HG03432 (cell line): ENCODE measurements around the gene NT5E.

Experiments used
- ATAC-seq: cut with Tn5 transposase; IDR thresholded peaks from one replicate; pipeline ENCODE4 v1.9.1; 2021; ENCODE audit warnings: mild to moderate bottlenecking, moderate library complexity; ENCODE audit not compliant: unreplicated experiment

The NT5E gene

GRCh38 chr6:85459224-85459901 lies 9.5 kb downstream of the NT5E start:
- ATAC-seq = no peak

GRCh38 chr6:85460154-85460920 lies 10.5 kb downstream of the NT5E start:
- peak; percentile 18 for ATAC-seq

- ATAC-seq = peak; percentile 77
Measured at GRCh38 chr6:85460921-85461797, 11.3 kb downstream of the NT5E start.

- peak; percentile 7 for ATAC-seq
Measured at GRCh38 chr6:85461798-85462170, 11.9 kb downstream of the NT5E start.

- ATAC-seq = no peak
Measured at GRCh38 chr6:85462673-85463072, 12.8 kb downstream of the NT5E start.

- no peak for ATAC-seq
Measured at GRCh38 chr6:85463621-85464259, 13.9 kb downstream of the NT5E start.

GRCh38 chr6:85464260-85464644 lies 14.4 kb downstream of the NT5E start:
- ATAC-seq = no peak

- ATAC-seq = no peak
Measured at GRCh38 chr6:85464722-85465150, 14.9 kb downstream of the NT5E start.

GRCh38 chr6:85465762-85466161 lies 15.9 kb downstream of the NT5E start:
- ATAC-seq = peak; percentile 49

GRCh38 chr6:85468326-85468725 lies 18.4 kb downstream of the NT5E start:
- no peak for ATAC-seq

GRCh38 chr6:85469276-85470022 lies 19.6 kb downstream of the NT5E start:
- no peak for ATAC-seq

GRCh38 chr6:85470023-85470410 lies 20.1 kb downstream of the NT5E start:
- ATAC-seq = no peak

- no peak for ATAC-seq
Measured at GRCh38 chr6:85472744-85473143, 22.9 kb downstream of the NT5E start.

- ATAC-seq = no peak
Measured at GRCh38 chr6:85473748-85474147, 23.9 kb downstream of the NT5E start.

- no peak for ATAC-seq
Measured at GRCh38 chr6:85476532-85476931, 26.6 kb downstream of the NT5E start.

GRCh38 chr6:85479208-85479607 lies 29.3 kb downstream of the NT5E start:
- no peak for ATAC-seq

GRCh38 chr6:85482206-85482904 lies 32.5 kb downstream of the NT5E start:
- peak; percentile 14 for ATAC-seq

- peak; percentile 89 for ATAC-seq
Measured at GRCh38 chr6:85482905-85483700, 33.2 kb downstream of the NT5E start.

GRCh38 chr6:85483846-85484245 lies 34.0 kb downstream of the NT5E start:
- ATAC-seq = no peak
